Activated T-cell treated with anti-CD3 and anti-CD28 coated beads, Interleukin-2, amount 50 U/mL, for 24 hours (primary cell): ENCODE results near the gene DDX51.

Experiments
- DNase-seq: peaks from one replicate; pipeline ENCODE4 v3.0.0-alpha.2; 2020
- H3K27ac Mint-ChIP-seq: 2 replicates; pipeline ENCODE4 v1.8.0; 2020; ENCODE audit warnings: mild to moderate bottlenecking, mixed read lengths
- H3K27me3 Mint-ChIP-seq: 2 replicates; pipeline ENCODE4 v1.8.0; 2020; ENCODE audit warnings: mixed read lengths
- H3K36me3 Mint-ChIP-seq: 2 replicates; pipeline ENCODE4 v1.8.0; 2020; ENCODE audit warnings: low read depth, mixed read lengths
- H3K4me1 Mint-ChIP-seq: 2 replicates; pipeline ENCODE4 v1.8.0; 2020; ENCODE audit warnings: low read depth, mixed read lengths
- H3K4me3 Mint-ChIP-seq: 2 replicates; pipeline ENCODE4 v1.8.0; 2020; ENCODE audit warnings: mild to moderate bottlenecking, moderate library complexity, mixed read lengths
- H3K9me3 Mint-ChIP-seq: 2 replicates; pipeline ENCODE4 v1.8.0; 2020; ENCODE audit warnings: mixed read lengths

The DDX51 gene

DNA sequence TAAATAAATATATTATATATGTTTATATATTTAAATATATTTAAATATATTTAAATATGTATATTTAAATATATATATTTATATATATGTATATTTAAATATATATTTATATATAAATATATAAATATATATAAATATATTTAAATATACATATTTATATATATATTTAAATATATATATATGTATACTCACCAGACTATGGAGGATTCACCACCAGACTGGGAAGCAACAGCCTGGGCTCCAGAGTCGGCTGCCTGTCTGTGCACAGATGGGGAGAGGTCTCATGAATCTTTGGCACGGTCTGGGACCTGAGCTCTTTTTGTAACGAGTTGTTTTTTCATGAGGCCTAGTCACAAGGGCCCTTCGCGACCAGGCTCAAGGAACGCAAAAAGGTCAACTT lies 21.5 kb upstream of the DDX51 start:
- no peaks in the 10 kb centered on the region for H3K27me3 Mint-ChIP-seq
- H3K36me3 Mint-ChIP-seq, result no peaks in the 10 kb centered on the region
- H3K9me3 Mint-ChIP-seq, result no peaks in the 10 kb centered on the region
- H3K4me1 Mint-ChIP-seq, result peaks cover 19% of the 10 kb centered on the region
- no peak overlapping the region for H3K27ac Mint-ChIP-seq
- H3K4me3 Mint-ChIP-seq, result no peak overlapping the region
- no peak for DNase-seq

DNA sequence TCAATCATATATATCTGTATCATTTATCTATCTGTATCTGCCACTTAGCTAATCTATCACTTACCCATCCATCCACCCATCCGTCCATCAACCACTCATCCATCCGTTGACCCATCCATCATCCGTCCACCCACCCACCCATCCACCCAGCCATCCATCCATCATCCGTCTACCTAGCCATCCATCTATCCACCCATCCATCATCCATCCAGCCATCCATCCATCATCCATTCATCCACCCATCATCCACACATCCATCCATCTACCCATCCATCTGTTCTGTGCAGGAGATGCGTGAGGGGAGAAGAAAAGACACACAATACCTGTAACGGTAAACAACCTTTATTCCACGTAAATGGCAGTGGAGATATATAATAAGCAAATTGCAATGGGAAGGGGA lies 20.3 kb upstream of the DDX51 start:
- Mint-ChIP-seq H3K36me3 (no peaks in the 10 kb centered on the region), H3K27me3 (no peaks in the 10 kb centered on the region), H3K9me3 (no peaks in the 10 kb centered on the region), H3K4me3 (no peak overlapping the region), H3K27ac (no peak overlapping the region), H3K4me1 (peaks cover 19% of the 10 kb centered on the region)
- DNase-seq, result no peak

DNA sequence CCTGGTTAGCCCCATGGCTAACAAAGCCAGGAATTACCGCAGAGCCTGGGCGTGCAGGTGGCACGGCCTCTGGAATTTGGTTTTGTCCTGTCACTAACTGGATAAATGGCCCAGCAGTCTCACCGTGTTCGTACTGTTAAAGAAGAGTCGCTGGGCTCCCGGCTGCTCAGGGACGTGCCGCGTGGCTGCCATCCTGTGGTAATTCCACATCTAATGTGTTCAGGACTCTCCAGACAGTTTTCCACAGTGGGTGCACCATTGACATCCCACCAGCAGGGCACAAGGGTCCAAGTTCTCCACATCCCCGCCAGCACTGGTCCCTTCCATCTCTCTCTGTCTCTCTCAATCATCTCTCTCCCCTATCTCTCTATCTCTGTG lies 19.8 kb upstream of the DDX51 start:
- no peak overlapping the region for H3K27ac Mint-ChIP-seq
- no peak overlapping the region for H3K4me3 Mint-ChIP-seq
- no peaks in the 10 kb centered on the region for H3K27me3 Mint-ChIP-seq
- H3K9me3 Mint-ChIP-seq, result no peaks in the 10 kb centered on the region
- DNase-seq, result no peak
- no peaks in the 10 kb centered on the region for H3K36me3 Mint-ChIP-seq
- peaks cover 19% of the 10 kb centered on the region for H3K4me1 Mint-ChIP-seq

DNA sequence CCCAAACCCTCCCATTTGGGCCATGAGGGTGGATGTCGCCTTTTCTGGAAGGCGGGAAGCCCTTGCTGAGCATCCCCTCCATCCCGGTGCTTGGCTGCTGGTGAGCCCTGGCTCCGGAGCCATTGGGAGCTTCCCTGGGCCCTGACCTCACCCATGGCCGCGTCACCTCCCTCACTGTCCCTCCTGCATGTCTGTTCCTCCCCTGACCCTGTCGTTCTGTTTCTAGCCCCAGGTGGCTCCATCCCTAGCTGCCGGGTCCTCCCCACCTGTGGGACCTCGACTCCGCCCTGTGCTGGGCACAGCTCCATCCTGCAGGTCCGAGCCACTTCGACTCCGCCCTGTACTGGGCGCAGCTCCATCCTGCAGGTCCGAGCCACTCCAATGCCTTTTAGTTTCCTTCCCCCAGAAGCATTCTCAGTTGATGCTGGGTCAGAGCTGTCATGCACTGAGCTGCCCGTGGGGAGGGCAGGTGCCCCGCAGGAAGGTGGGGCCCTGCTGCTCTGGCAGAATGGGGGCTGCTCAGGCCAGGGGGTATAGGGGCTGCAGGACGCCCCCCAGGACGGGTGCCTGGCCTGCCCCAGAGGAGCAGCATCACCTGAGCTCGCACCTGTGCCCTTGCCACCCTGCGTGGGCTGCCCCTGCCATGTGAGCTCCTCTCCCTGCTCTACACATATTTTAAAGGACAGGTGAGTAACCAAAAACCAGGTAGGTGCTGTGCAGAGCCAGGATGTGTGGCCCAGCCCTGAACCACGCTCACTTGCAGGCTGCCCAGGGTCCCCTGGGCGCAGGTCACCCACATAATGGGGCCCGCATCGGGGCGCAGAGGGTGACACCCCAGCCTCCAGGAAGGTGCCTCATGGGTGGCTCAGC lies 19.2 kb upstream of the DDX51 start:
- peaks cover 19% of the 10 kb centered on the region for H3K4me1 Mint-ChIP-seq
- no peaks in the 10 kb centered on the region for H3K36me3 Mint-ChIP-seq
- no peak overlapping the region for H3K4me3 Mint-ChIP-seq
- H3K27me3 Mint-ChIP-seq, result no peaks in the 10 kb centered on the region
- no peak for DNase-seq
- no peak overlapping the region for H3K27ac Mint-ChIP-seq
- no peaks in the 10 kb centered on the region for H3K9me3 Mint-ChIP-seq

DNA sequence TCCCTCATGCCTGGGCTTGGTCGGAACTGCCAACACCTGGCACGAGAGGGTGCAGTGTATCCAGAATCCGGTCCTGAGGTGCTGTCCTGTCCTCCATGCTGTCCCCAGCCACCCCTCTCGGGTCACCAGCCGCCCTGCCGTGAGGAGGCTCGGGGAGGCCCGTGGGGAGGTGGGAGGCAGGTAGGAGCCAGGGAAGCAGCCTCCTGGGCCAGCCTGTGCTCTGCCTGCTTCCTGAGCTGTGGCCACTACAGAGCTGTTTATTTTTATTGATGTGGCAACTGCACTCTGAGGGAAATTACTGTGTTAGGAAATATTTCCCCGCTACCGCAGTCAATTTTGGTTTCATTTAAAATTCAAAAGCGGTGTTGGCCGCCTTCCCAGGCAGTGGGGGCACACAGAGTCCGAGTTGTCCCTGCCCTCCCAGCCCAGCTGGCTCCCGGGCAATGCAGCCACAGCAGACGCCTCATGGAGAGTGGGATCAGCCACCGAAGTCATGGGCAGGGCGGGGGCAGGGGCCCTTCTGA lies 18.5 kb upstream of the DDX51 start:
- no peaks in the 10 kb centered on the region for H3K27me3 Mint-ChIP-seq
- no peak overlapping the region for H3K4me3 Mint-ChIP-seq
- peaks cover 12% of the 10 kb centered on the region for H3K4me1 Mint-ChIP-seq
- no peak for DNase-seq
- no peaks in the 10 kb centered on the region for H3K36me3 Mint-ChIP-seq
- no peaks in the 10 kb centered on the region for H3K9me3 Mint-ChIP-seq
- H3K27ac Mint-ChIP-seq, result no peak overlapping the region

DNA sequence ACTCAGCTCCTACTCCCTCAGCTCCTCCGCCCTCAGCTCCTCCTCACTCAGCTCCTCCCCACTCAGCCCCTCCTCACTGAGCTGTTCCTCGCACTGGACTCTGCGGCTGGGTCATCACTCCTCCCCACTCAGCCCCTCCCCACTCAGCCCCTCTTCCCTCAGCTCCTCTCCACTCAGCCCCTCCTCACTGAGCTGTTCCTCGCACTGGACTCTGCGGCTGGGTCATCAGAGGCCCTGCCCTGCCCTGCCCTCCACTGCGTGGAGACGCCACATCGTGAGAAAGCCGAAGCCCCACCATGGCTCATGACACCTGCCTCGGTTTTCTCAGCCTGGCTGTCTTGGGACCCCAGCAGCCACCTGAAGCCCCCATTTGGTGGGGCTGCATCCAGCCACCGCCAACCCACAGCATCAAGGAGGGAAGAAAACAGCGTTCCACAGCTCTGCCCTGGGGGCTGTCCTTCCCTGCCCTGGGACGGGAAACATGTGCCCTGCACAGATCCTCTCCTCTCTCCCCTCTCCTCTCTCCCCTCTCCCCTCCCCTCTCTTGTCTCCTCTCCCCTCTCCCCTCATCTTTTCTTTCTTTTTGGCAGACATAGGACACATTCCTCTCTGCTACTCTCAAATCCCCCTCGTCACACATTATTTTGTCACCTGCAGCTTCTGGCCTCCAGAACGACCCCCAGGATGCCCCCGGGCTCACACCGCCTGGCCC lies 17.8 kb upstream of the DDX51 start:
- H3K27ac Mint-ChIP-seq, result no peak overlapping the region
- H3K4me3 Mint-ChIP-seq, result no peak overlapping the region
- no peaks in the 10 kb centered on the region for H3K9me3 Mint-ChIP-seq
- H3K27me3 Mint-ChIP-seq, result no peaks in the 10 kb centered on the region
- no peaks in the 10 kb centered on the region for H3K36me3 Mint-ChIP-seq
- H3K4me1 Mint-ChIP-seq, result peaks cover 11% of the 10 kb centered on the region
- no peak for DNase-seq

DNA sequence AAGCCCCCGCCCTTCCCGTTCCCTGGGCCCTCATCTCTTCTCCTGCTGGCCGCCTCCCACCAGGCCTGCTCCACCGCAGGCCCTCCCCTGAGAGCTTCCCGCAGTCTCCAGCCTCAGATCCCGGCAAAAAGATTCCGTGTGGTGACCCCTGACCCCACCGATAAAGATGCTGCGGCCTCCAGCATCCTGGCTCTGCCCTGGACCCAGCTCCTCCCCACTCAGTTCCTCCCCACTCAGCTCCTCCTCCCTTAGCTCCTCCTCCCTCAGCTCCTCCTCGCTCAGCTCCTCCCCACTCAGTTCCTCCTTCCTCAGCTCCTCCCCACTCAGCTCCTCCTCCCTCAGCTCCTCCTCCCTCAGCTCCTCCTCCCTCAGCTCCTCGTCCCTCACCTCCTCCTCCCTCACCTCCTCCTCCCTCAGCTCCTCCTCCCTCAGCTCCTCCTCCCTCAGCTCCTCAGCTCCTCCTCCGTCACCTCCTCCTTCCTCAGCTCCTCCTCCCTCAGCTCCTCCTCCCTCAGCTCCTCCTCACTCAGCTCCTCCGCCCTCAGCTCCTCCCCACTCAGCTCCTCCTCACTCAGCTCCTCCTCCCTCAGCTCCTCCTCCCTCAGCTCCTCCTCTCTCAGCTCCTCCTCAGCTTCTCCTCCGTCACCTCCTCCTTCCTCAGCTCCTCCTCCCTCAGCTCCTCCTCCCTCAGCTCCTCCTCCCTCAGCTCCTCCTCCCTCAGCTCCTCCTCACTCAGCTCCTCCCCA lies 17.1 kb upstream of the DDX51 start:
- Mint-ChIP-seq H3K27ac (no peak overlapping the region), H3K9me3 (no peaks in the 10 kb centered on the region), H3K36me3 (no peaks in the 10 kb centered on the region), H3K4me1 (peaks cover 11% of the 10 kb centered on the region), H3K27me3 (no peaks in the 10 kb centered on the region), H3K4me3 (no peak overlapping the region)
- no peak for DNase-seq

DNA sequence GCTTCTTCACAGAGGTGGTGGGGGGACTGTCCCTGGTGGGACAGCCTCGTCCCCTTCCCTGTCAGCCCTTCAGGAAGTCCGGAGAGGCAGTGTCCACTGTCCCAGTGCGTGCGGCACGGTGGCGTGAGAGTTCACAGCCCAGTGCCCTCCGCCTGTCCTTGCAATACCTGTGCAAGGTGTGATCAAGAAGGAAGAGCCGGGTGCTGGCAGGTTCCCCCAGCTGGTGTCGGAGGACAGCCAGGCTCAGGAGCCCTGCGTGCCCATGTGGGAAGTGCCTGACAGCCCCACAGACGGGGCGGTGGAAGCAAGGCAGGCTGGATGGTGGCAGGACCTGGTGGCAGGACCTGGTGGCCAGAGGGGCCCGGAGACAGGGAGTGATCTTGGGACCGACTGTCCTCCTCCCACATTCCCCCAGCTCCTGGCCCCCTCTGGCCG lies 16.5 kb upstream of the DDX51 start:
- H3K27ac Mint-ChIP-seq, result no peak overlapping the region
- no peaks in the 10 kb centered on the region for H3K36me3 Mint-ChIP-seq
- H3K4me3 Mint-ChIP-seq, result no peak overlapping the region
- no peaks in the 10 kb centered on the region for H3K9me3 Mint-ChIP-seq
- no peaks in the 10 kb centered on the region for H3K27me3 Mint-ChIP-seq
- DNase-seq, result no peak
- H3K4me1 Mint-ChIP-seq, result peaks cover 11% of the 10 kb centered on the region

DNA sequence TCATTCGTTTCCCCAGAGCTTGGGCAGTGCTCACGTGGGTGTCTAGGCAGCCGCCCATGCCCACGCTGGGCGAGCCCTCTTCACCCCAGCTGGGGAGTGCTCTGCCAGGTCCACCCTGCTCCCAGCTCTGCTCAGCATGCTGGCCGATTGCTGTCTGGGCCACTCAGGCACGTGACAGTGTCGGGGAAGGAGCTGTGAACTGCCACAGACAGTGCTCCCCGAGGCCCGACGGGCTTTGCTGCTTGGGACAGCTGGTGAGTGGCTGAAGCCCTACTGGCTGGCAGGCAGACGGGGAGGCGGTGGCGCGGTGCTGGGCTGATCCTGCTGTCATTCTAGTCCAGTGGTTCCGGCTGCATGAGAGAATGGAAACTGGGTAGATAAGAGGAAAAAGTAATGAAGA lies 15.9 kb upstream of the DDX51 start:
- Mint-ChIP-seq H3K27me3 (no peaks in the 10 kb centered on the region), H3K27ac (no peak overlapping the region), H3K9me3 (no peaks in the 10 kb centered on the region), H3K36me3 (no peaks in the 10 kb centered on the region), H3K4me1 (peaks cover 11% of the 10 kb centered on the region), H3K4me3 (no peak overlapping the region)
- no peak for DNase-seq

DNA sequence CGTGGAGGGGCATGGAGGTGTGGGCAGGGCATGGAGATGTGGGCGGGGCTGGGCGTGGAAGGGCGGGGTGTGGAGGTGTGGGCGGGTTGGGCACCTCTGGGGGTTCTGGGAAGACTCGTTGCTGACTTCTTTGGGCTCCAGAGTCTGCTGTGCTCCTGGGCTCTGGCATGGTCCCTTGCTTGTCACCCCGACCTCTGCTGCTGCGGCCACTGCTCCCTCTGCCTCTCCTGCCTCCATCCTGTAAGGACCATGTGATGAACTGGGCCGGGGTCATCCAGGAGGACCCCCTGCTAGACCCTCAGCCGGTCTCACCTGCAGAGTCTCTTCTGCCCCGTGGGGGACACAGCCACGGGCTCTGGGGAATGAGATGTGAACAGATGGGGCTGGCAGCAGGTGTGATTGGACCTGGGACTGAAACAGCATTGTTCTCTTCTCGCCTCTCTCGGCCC lies 15.5 kb upstream of the DDX51 start:
- Mint-ChIP-seq H3K4me3 (no peak overlapping the region), H3K36me3 (no peaks in the 10 kb centered on the region), H3K9me3 (no peaks in the 10 kb centered on the region), H3K27me3 (no peaks in the 10 kb centered on the region), H3K4me1 (peaks cover 11% of the 10 kb centered on the region), H3K27ac (no peak overlapping the region)
- DNase-seq, result no peak

DNA sequence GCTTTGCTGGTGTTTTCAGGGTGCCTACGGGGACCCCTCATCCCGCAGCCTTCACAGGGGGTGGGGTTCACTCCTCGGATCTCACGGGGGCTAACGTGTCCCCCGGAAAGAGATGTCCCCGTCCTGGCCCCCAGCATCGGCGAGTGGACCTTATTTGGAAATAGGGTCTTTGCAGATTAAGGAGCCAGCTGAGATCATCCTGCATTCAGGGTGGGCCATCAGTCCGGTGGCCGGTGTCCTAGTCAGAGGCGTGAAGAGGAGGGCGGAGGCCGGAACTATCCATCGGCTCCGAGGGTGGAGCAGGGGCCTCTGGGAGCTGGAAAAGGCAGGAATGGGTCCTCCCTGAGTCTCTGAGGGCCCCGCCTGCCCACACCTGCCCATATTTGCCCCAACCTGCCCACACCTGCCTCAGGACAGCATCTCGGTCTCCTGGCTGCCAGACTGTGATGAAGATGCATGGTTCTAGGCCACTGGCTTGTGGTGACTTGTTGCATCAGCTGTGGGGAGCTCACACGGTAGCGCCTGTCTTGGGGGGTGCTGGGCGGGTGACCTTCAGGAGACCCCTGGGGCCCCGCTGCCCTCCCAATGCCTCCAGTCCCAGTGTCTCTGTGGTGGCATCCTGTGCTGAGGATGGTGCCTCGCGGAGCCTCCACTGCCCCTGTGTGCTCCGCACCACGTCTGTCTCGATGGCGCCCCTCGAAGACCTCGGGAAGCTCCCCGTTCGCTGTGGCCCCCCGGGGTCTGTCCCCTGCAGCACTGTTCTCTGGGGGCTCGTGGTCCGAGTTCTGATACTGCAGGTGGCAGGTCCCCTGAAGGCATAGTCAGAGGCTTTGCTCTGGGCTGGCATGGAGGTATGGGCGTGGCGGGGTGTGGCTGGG lies 14.8 kb upstream of the DDX51 start:
- no peak overlapping the region for H3K4me3 Mint-ChIP-seq
- H3K9me3 Mint-ChIP-seq, result no peaks in the 10 kb centered on the region
- H3K36me3 Mint-ChIP-seq, result no peaks in the 10 kb centered on the region
- DNase-seq, result no peak
- H3K27ac Mint-ChIP-seq, result no peak overlapping the region
- H3K27me3 Mint-ChIP-seq, result no peaks in the 10 kb centered on the region
- peaks cover 7% of the 10 kb centered on the region for H3K4me1 Mint-ChIP-seq

DNA sequence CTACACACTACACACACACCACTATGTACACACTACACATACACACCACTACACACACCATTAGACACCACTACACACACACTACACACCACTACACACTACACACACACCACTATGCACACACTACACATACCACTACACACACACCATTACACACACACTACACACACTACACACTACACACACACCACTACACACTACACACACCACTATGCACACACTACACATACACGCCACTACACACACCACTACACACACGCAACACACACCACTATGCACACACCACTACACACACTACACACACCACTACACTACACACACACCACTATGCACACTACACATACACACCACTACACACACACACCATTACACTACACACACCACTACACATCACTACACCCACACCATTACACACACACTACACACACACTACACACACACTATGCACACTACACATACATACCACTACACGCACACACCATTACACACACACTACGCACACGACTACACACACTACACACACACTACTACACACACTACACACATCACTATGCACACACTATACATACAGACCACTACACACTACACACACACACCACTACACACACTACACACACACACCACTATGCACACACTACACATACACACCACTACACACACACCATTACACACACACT lies 13.8 kb upstream of the DDX51 start:
- no peaks in the 10 kb centered on the region for H3K9me3 Mint-ChIP-seq
- no peak for DNase-seq
- H3K36me3 Mint-ChIP-seq, result no peaks in the 10 kb centered on the region
- H3K4me1 Mint-ChIP-seq, result peaks cover 2% of the 10 kb centered on the region
- H3K27me3 Mint-ChIP-seq, result no peaks in the 10 kb centered on the region
- H3K27ac Mint-ChIP-seq, result no peak overlapping the region
- no peak overlapping the region for H3K4me3 Mint-ChIP-seq

DNA sequence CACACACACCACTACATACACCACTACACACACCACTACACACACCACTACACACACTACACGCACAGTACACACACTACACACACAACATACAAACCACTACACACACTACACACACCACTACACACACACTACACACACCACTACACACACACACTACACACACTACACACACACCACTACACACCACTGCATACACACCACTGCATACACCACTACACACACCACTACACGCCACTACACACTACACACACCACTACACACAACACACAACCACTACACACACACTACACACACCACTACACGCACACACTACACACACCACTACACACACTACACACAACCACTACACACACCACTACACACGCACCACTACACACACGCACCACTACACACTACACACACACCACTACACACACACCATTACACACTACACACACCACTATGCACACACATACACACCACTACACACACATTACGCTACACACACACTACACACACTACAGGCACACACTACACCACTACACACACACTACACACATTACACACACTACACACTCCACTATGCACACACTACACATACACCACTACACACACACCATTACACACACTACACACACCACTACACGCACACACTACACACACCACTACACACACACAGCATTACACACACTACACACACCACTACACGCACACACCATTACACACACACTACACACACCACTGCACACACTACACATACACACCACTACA lies 12.6 kb upstream of the DDX51 start:
- H3K27ac Mint-ChIP-seq, result no peak overlapping the region
- no peaks in the 10 kb centered on the region for H3K36me3 Mint-ChIP-seq
- no peak for DNase-seq
- no peaks in the 10 kb centered on the region for H3K9me3 Mint-ChIP-seq
- H3K27me3 Mint-ChIP-seq, result no peaks in the 10 kb centered on the region
- no peak overlapping the region for H3K4me3 Mint-ChIP-seq
- no peaks in the 10 kb centered on the region for H3K4me1 Mint-ChIP-seq
